H1 (cell line): Measurements from ENCODE around the gene BDP1. TPM values are rescaled to one million over a fixed set of nuclear protein-coding genes. Genes with fewer than 3 reads are reported as not detected.

ENCODE experiments used
- CTCF ChIA-PET: fragments of 300-600 bp; sonication (Branson Sonifier 250); formaldehyde crosslinking; loops from one replicate; lab custom pipeline; 2021; ENCODE audit not compliant: partially characterized antibody; lab: Charles Lee
- POLR2A ChIA-PET: fragments of 300-600 bp; sonication (Branson Sonifier 250); formaldehyde crosslinking; loops from one replicate; lab custom pipeline; 2021; ENCODE audit warnings: inconsistent platforms; ENCODE audit not compliant: partially characterized antibody; lab: Charles Lee
- DNase-seq, 2 experiments: peaks; one replicate each; pipeline versions ENCODE4 v3.0.0 to v3.0.0-alpha.2; 2010 to 2022; ENCODE audit warnings: low spot score in 2 of 2, low read depth in 1 of 2, mixed read lengths in 1 of 2
- FAIRE-seq: peaks from 2 replicates; lab custom pipeline; 2011; peaks lifted over from hg19 to GRCh38; lab: Jason Lieb, UNC
- H2AFZ ChIP-seq: 2 replicates; pipeline ENCODE4 v1.8.1; 2012; ENCODE audit warnings: low read length, inconsistent platforms
- H2AK5ac ChIP-seq: 2 replicates; pipeline ENCODE4 v1.6.1; 2013; ENCODE audit warnings: low read depth, low read length
- H2BK120ac ChIP-seq: replicated peaks from 2 replicates; pipeline ENCODE3; 2013; ENCODE audit warnings: low read depth, low read length, inconsistent platforms
- H2BK12ac ChIP-seq: 2 replicates; pipeline ENCODE4 v1.6.1; 2013; ENCODE audit warnings: low read depth, low read length
- H2BK15ac ChIP-seq: 2 replicates; pipeline ENCODE4 v1.6.1; 2013; ENCODE audit warnings: low read length
- H2BK20ac ChIP-seq: 2 replicates; pipeline ENCODE4 v1.6.1; 2013; ENCODE audit warnings: low read length
- H2BK5ac ChIP-seq: 2 replicates; pipeline ENCODE4 v1.6.1; 2013; ENCODE audit warnings: low read depth, low read length
- H3K14ac ChIP-seq: 2 replicates; pipeline ENCODE4 v1.6.1; 2013; ENCODE audit warnings: inconsistent platforms; ENCODE audit not compliant: insufficient read length
- H3K18ac ChIP-seq: 2 replicates; pipeline ENCODE4 v1.6.1; 2013; ENCODE audit warnings: low read length; ENCODE audit errors: extremely low read depth
- H3K23ac ChIP-seq: 2 replicates; pipeline ENCODE4 v1.6.1; 2013; ENCODE audit warnings: inconsistent platforms; ENCODE audit not compliant: insufficient read length
- H3K23me2 ChIP-seq: 2 replicates; pipeline ENCODE4 v1.6.1; 2013; ENCODE audit warnings: low read depth, low read length
- H3K27ac ChIP-seq: 2 replicates; pipeline ENCODE4 v1.6.1; 2011; ENCODE audit warnings: low read depth, low read length, inconsistent platforms
- H3K27me3 ChIP-seq, 4 experiments: replicated peaks in 1 of 4; 1 replicate in 1 of 4; 2 replicates in 3 of 4; pipeline versions ENCODE4 v1.6.1 to v1.8.1; 2011 to 2013; ENCODE audit warnings: low read length in 3 of 4, mild to moderate bottlenecking in 3 of 4, inconsistent platforms in 2 of 4, mixed read lengths in 2 of 4, moderate library complexity in 1 of 4; ENCODE audit not compliant: control insufficient read depth in 3 of 4, insufficient read depth in 3 of 4; ENCODE audit errors: extremely low read depth in 1 of 4
- H3K36me3 ChIP-seq, 4 experiments: 2 replicates each; pipeline versions ENCODE4 v1.6.1 to v1.8.1; 2011 to 2013; ENCODE audit warnings: mild to moderate bottlenecking in 4 of 4, low read length in 3 of 4, moderate library complexity in 2 of 4, control low read depth in 1 of 4, inconsistent platforms in 1 of 4; ENCODE audit not compliant: insufficient read depth in 4 of 4, control insufficient read depth in 2 of 4
- H3K4ac ChIP-seq: replicated peaks from 2 replicates; pipeline ENCODE3; 2013; ENCODE audit warnings: low read length, low read depth, mixed read lengths, inconsistent platforms; ENCODE audit not compliant: insufficient read length
- H3K4me1 ChIP-seq, 4 experiments: replicated peaks in 1 of 4; 1 replicate in 1 of 4; 2 replicates in 3 of 4; pipeline versions ENCODE4 v1.6.1 to v1.8.1; 2011 to 2013; ENCODE audit warnings: low read length in 3 of 4, inconsistent platforms in 2 of 4, mixed read lengths in 1 of 4; ENCODE audit not compliant: insufficient read depth in 4 of 4, control insufficient read depth in 3 of 4
- H3K4me2 ChIP-seq, 2 experiments: 2 replicates each; pipeline versions ENCODE4 v1.6.1 to v1.8.1; 2011 to 2013; ENCODE audit warnings: low read depth in 2 of 2, low read length in 2 of 2, control low read depth in 1 of 2, inconsistent platforms in 1 of 2, mild to moderate bottlenecking in 1 of 2; ENCODE audit not compliant: insufficient read depth in 1 of 2
- H3K4me3 ChIP-seq, 4 experiments: fragments of 200-600, 300-600 bp in 1 of 4; sonication (generic), shearing (Covaris generic), sonication (Bioruptor Twin) in 1 of 4; 2 replicates each; pipeline versions ENCODE4 v1.5.1 to v1.8.1; 2011 to 2016; ENCODE audit warnings: low read length in 4 of 4, low read depth in 3 of 4, control low read depth in 2 of 4, inconsistent platforms in 2 of 4, mild to moderate bottlenecking in 2 of 4, mixed read lengths in 1 of 4, moderate library complexity in 1 of 4; ENCODE audit not compliant: insufficient read depth in 2 of 4; ENCODE audit errors: extremely low read depth in 1 of 4
- H3K56ac ChIP-seq: replicated peaks from 2 replicates; pipeline ENCODE3; 2013; ENCODE audit warnings: low read depth, mild to moderate bottlenecking, mixed read lengths, low read length, inconsistent platforms; ENCODE audit not compliant: insufficient read length
- H3K79me1 ChIP-seq: 2 replicates; pipeline ENCODE4 v1.6.1; 2013; ENCODE audit warnings: low read depth, low read length, control low read depth
- H3K79me2 ChIP-seq, 2 experiments: 2 replicates each; pipeline versions ENCODE4 v1.6.1 to v1.8.1; 2012 to 2013; ENCODE audit warnings: low read length in 2 of 2, mild to moderate bottlenecking in 2 of 2, inconsistent platforms in 1 of 2; ENCODE audit not compliant: insufficient read depth in 2 of 2, control insufficient read depth in 1 of 2
- H3K9ac ChIP-seq, 4 experiments: replicated peaks in 1 of 4; 1 replicate in 1 of 4; 2 replicates in 3 of 4; pipeline versions ENCODE4 v1.6.1 to v1.8.1; 2011 to 2013; ENCODE audit warnings: low read depth in 3 of 4, low read length in 3 of 4, control low read depth in 2 of 4, mild to moderate bottlenecking in 2 of 4, moderate library complexity in 2 of 4, inconsistent platforms in 1 of 4; ENCODE audit errors: extremely low read depth in 1 of 4
- H3K9me3 ChIP-seq, 2 experiments: 2 replicates each; pipeline versions ENCODE4 v1.6.1 to v1.8.1; 2012 to 2013; ENCODE audit warnings: mild to moderate bottlenecking in 2 of 2, moderate library complexity in 2 of 2, control low read depth in 1 of 2, inconsistent platforms in 1 of 2, low read depth in 1 of 2, low read length in 1 of 2, mixed read lengths in 1 of 2; ENCODE audit not compliant: insufficient read depth in 2 of 2
- H4K20me1 ChIP-seq, 2 experiments: replicated peaks in 1 of 2; 2 replicates each; pipeline versions ENCODE3 to v1.8.1; 2011 to 2013; ENCODE audit warnings: inconsistent platforms in 2 of 2, low read length in 2 of 2, mild to moderate bottlenecking in 1 of 2; ENCODE audit not compliant: insufficient read depth in 2 of 2, control insufficient read depth in 1 of 2
- H4K5ac ChIP-seq: 2 replicates; pipeline ENCODE4 v1.6.1; 2013; ENCODE audit warnings: low read length, low read depth, mixed read lengths, inconsistent platforms; ENCODE audit not compliant: insufficient read length
- H4K8ac ChIP-seq: 2 replicates; pipeline ENCODE4 v1.8.0; 2013; ENCODE audit warnings: mild to moderate bottlenecking, moderate library complexity, low read length, inconsistent platforms; ENCODE audit not compliant: insufficient read depth; ENCODE audit errors: extremely low read depth
- H4K91ac ChIP-seq: replicated peaks from 2 replicates; pipeline ENCODE3; 2013; ENCODE audit warnings: low read length, mixed read lengths, inconsistent platforms; ENCODE audit not compliant: insufficient read length
- BACH1 ChIP-seq: IDR thresholded peaks from 2 replicates; pipeline ENCODE4 v1.6.1; 2012; ENCODE audit warnings: low read length, improper control_type of control experiment
- CREB1 ChIP-seq: IDR thresholded peaks from 2 replicates; pipeline ENCODE4 v1.6.1; 2012; ENCODE audit warnings: inconsistent platforms
- KDM1A ChIP-seq: fragments of 200-600, 300-600 bp; sonication (generic); IDR thresholded peaks from 2 replicates; pipeline ENCODE4 v1.7.1; 2016; ENCODE audit warnings: mild to moderate bottlenecking, low read length, borderline replicate concordance
- MAFK ChIP-seq: IDR thresholded peaks from 2 replicates; pipeline ENCODE4 v1.6.1; 2012; ENCODE audit warnings: low read depth, mild to moderate bottlenecking, improper control_type of control experiment, low read length
- POLR2A ChIP-seq, 2 experiments: IDR thresholded peaks; 1 replicate in 1 of 2; 2 replicates in 1 of 2; pipeline ENCODE4 v1.6.1; 2011; ENCODE audit warnings: low read depth in 2 of 2, low read length in 2 of 2, mild to moderate bottlenecking in 2 of 2; ENCODE audit errors: control extremely low read depth in 1 of 2
- POLR2AphosphoS5 ChIP-seq: IDR thresholded peaks from 2 replicates; pipeline ENCODE4 v1.6.1; 2011; ENCODE audit warnings: low read depth, low read length
- POU5F1 ChIP-seq: IDR thresholded peaks from 2 replicates; pipeline ENCODE4 v1.6.1; 2011; ENCODE audit warnings: low read depth, mild to moderate bottlenecking, low read length, moderate library complexity
- SIN3A ChIP-seq, 2 experiments: IDR thresholded peaks in 1 of 2; conservative IDR thresholded peaks in 1 of 2; 2 replicates each; pipeline ENCODE4 v1.6.1; 2011 to 2012; ENCODE audit warnings: low read length in 2 of 2, improper control_type of control experiment in 1 of 2, low read depth in 1 of 2, mild to moderate bottlenecking in 1 of 2
- SP1 ChIP-seq: IDR thresholded peaks from 2 replicates; pipeline ENCODE4 v1.6.1; 2011; ENCODE audit warnings: low read depth, low read length
- SP2 ChIP-seq: IDR thresholded peaks from 2 replicates; pipeline ENCODE4 v1.6.1; 2012; ENCODE audit warnings: mild to moderate bottlenecking, low read length, inconsistent platforms
- WGBS, 2 experiments: shearing (Covaris generic) in 1 of 2; methylation state at CpG; one replicate each; pipeline versions ENCODE4 v1.1.6 to v1.1.7; 2013 to 2015; ENCODE audit warnings: low lambda C conversion rate in 2 of 2, mixed read lengths in 2 of 2, inconsistent platforms in 1 of 2, low coverage in 1 of 2, missing lambda C conversion rate in 1 of 2; ENCODE audit not compliant: insufficient replicate concordance in 2 of 2, insufficient coverage in 1 of 2, insufficient read length in 1 of 2; ENCODE audit errors: extremely low coverage in 1 of 2, missing lambda C conversion rate in 1 of 2; 5-methylcytosine and 5-hydroxymethylcytosine counted together
- polyA plus RNA-seq, 7 experiments: library from polyadenylated mRNA; depleted of rRNA in 3 of 7; stranded (reverse) in 5 of 7; unstranded in 2 of 7; fragments of >200 nt in 5 of 7; fragments of 200-250 nt in 2 of 7; gene quantifications; 1 replicate in 5 of 7; 2 replicates in 1 of 7; 4 replicates in 1 of 7; pipeline versions ENCODE4 v1.2.1 to v1.2.3, GENCODE V29; 2011 to 2013; ENCODE audit warnings: missing spikeins in 2 of 7, mixed read lengths in 2 of 7
- total RNA-seq: library from RNA; stranded (reverse); fragmentation: NEBNext Ultra II Directional; extraction: Animal tissue kit (Norgen Biotek cat#: 25700); gene quantifications from 2 replicates; pipeline ENCODE4 v1.2.1, GENCODE V29; 2021
- TF ChIP-seq, protein P1 (sequence below), 3 experiments: IDR thresholded peaks; 1 replicate in 2 of 3; 2 replicates in 1 of 3; pipeline versions ENCODE4 v1.5.1 to v1.6.1; 2011; ENCODE audit warnings: low read length in 3 of 3, mild to moderate bottlenecking in 3 of 3, inconsistent platforms in 2 of 3, low read depth in 1 of 3, moderate library complexity in 1 of 3; ENCODE audit not compliant: insufficient read depth in 1 of 3; ENCODE audit errors: control extremely low read depth in 1 of 3
- TF ChIP-seq, protein P2 (sequence below): IDR thresholded peaks from 2 replicates; pipeline ENCODE4 v1.6.1; 2011; ENCODE audit warnings: low read length, improper control_type of control experiment

The BDP1 gene
- total and polyA plus RNA-seq, 2 of the 8 experiments (the other 6 are each of a cell fraction or from before 2014, with no cell fraction given), result 4.7 to 32.1 TPM

DNA sequence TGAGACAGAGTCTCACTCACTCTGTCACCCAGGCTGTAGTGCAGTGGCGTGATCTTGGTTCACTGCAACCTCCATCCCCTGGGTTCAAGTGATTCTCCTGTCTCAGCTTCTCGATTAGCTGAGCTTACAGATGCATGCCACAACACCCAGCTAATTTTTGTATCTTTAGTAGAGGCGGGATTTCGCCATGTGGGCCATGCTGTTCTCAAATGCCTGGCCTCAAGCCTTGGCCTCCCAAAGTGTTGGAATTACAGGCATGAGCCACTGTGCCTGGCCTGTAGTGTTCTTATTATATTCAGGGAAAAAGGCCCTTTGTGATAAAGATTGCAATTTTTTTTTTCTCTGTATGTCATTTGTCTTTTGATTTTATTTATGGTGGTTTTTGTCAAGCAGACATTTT lies 107.7 kb downstream of the BDP1 start:
- no peaks in the 10 kb centered on the region for H3K79me1 ChIP-seq
- H3K27me3 ChIP-seq, result no peaks in the 10 kb centered on the region
- H3K14ac ChIP-seq, result no peak overlapping the region
- no peak overlapping the region for H3K23ac ChIP-seq
- no peak overlapping the region for H2BK5ac ChIP-seq
- no peak overlapping the region for H3K4me2 ChIP-seq
- no peak overlapping the region for H4K8ac ChIP-seq
- H3K79me2 ChIP-seq, result no peaks in the 10 kb centered on the region
- H2BK120ac ChIP-seq, result no peak overlapping the region
- no peak overlapping the region for H2AK5ac ChIP-seq
- H3K9me3 ChIP-seq, result no peaks in the 10 kb centered on the region
- H2BK20ac ChIP-seq, result no peak overlapping the region
- FAIRE-seq, result no peak
- ChIA-PET CTCF (no interaction called here), POLR2A (no interaction called here)
- no peak overlapping the region for H2BK12ac ChIP-seq
- no peaks in the 10 kb centered on the region for H3K23me2 ChIP-seq
- no peak overlapping the region for H4K5ac ChIP-seq
- no peak overlapping the region for H4K91ac ChIP-seq
- H3K4me3 ChIP-seq, result no peak overlapping the region
- H3K56ac ChIP-seq, result no peak overlapping the region
- no peak for DNase-seq
- H3K36me3 ChIP-seq, result peaks cover 6 to 45% (median 20%) of the 10 kb centered on the region in 4 experiments
- no peak overlapping the region for H2BK15ac ChIP-seq
- H4K20me1 ChIP-seq, result no peaks in the 10 kb centered on the region
- H3K4me1 ChIP-seq, result no peaks in the 10 kb centered on the region
- H2AFZ ChIP-seq, result no peak overlapping the region
- H3K18ac ChIP-seq, result no peak overlapping the region
- 87% methylated on average over 4 of the region's 4 CpGs; no CpG with 5 or more reads in 1 of the 2 experiments for WGBS, 2 experiments
- no peak overlapping the region for H3K4ac ChIP-seq
- no peak overlapping the region for H3K27ac ChIP-seq
- no peak overlapping the region for H3K9ac ChIP-seq
- TF ChIP-seq SP2 (no peak), CREB1 (no peak), POU5F1 (no peak), SP1 (no peak), POLR2A (IDR thresholded peaks at IDR 0.05; ENCODE audit: control extremely low read depth in 1 of 2, low read depth in 2 of 2, low read length in 2 of 2) (no peak), POLR2AphosphoS5 (no peak), SIN3A (conservative IDR thresholded peaks at IDR 0.05 in 1 of 2, IDR thresholded peaks at IDR 0.05 in 1 of 2; ENCODE audit: low read depth in 1 of 2, low read length in 2 of 2) (no peak), MAFK (no peak), KDM1A (no peak), BACH1 (no peak)
- TF ChIP-seq, protein P1, sequence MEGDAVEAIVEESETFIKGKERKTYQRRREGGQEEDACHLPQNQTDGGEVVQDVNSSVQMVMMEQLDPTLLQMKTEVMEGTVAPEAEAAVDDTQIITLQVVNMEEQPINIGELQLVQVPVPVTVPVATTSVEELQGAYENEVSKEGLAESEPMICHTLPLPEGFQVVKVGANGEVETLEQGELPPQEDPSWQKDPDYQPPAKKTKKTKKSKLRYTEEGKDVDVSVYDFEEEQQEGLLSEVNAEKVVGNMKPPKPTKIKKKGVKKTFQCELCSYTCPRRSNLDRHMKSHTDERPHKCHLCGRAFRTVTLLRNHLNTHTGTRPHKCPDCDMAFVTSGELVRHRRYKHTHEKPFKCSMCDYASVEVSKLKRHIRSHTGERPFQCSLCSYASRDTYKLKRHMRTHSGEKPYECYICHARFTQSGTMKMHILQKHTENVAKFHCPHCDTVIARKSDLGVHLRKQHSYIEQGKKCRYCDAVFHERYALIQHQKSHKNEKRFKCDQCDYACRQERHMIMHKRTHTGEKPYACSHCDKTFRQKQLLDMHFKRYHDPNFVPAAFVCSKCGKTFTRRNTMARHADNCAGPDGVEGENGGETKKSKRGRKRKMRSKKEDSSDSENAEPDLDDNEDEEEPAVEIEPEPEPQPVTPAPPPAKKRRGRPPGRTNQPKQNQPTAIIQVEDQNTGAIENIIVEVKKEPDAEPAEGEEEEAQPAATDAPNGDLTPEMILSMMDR (IDR thresholded peaks at IDR 0.05; ENCODE audit: control extremely low read depth in 1 of 3, insufficient read depth in 1 of 3, low read depth in 1 of 3, low read length in 3 of 3), result no peak
- TF ChIP-seq, protein P2, sequence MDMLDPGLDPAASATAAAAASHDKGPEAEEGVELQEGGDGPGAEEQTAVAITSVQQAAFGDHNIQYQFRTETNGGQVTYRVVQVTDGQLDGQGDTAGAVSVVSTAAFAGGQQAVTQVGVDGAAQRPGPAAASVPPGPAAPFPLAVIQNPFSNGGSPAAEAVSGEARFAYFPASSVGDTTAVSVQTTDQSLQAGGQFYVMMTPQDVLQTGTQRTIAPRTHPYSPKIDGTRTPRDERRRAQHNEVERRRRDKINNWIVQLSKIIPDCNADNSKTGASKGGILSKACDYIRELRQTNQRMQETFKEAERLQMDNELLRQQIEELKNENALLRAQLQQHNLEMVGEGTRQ, result no peak
